ENCODE measurements around the gene HDAC1. TPM values are rescaled to one million over a fixed set of nuclear protein-coding genes. Genes with fewer than 3 reads are reported as not detected.
"Not testable (repeated sequence)": the region's sequence is repeated elsewhere in the genome, so short reads cannot be mapped to it uniquely, and the experiment has no call there.

Gene HDAC1
- total RNA-seq, 4 donors from 2014 or later = 40.4 to 51.6 (median 47.1) TPM

- H3K27ac ChIP-seq = peak overlapping the region; percentile 94 to 99 (median 96)
- no peaks in the 10 kb centered on the region for H3K9me3 ChIP-seq
- TF ChIP-seq POLR2A (IDR thresholded peaks at IDR 0.05) (no peak), EP300 (IDR thresholded peaks at IDR 0.05) (no peak), CTCF (IDR thresholded peaks at IDR 0.05) (no peak)
- no peaks in the 10 kb centered on the region for H3K27me3 ChIP-seq
- peak overlapping the region; percentile 51 to 96 (median 84) for H3K4me3 ChIP-seq
- peaks cover 0 to 9% (median 0%) of the 10 kb centered on the region in 3 donors for H3K36me3 ChIP-seq
- WGBS, 2 donors = 24 to 42% methylated on average over 5 to 8 of the region's 8 CpGs
- H3K4me1 ChIP-seq = peaks cover 0 to 56% (median 26%) of the 10 kb centered on the region in 4 donors
- no peak for DNase-seq (ENCODE audit: low spot score in 2 of 2)
Measured at GRCh38 chr1:32352239-32352745, 60.4 kb downstream of the HDAC1 start.

DNA sequence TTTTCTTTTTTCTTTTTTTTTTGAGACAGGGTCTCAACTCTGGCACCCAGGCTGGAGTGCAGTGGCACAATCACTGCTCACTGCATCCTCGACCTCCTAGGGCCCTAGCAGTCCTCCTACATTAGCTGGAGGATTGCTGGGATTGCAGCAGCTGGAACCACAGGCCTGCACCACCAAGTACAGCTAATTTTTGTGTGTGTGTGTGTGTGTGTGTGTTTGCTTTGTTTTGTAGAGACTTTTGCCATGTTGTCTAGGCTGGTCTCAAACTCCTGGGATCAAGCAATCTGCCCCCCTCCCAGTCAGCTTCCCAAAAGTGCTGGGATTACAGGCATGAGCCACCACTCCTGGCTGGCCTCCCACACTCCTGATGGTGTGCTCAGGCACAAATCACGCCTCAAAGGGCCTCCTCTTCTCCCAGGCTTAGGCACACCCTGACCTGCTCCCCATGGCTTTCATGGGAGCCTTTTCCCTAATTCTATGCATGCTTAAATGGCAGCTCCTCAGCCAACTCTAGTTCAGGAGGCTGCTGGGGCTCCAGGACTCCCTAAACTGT, 61.0 kb downstream of the HDAC1 start:
- H3K27ac ChIP-seq = peak overlapping the region; percentile 94 to 99 (median 96)

DNA sequence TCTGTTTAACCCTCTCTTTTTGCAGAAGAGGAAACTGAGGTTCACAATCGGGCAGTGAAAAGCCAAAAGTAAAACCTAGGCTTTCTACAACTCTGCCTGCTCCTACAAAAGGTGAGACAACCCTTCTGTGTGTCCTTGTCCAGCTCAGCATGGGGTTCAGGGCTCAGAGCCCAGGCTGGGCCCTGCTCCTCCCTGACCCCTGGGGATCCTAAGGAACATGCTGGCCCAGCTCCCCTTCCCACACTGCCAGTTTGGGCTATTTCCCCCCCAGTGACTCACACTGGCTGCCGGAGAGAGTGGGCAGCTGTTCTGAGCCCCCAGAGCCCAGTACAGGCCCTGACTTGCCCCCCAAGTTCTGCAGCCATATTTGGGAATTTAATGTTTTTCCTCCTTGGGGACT, 61.5 kb downstream of the HDAC1 start:
- Histone ChIP-seq H3K27me3 (no peaks in the 10 kb centered on the region), H3K27ac (peak overlapping the region; percentile 4 to 97 (median 95)), H3K4me1 (peaks cover 0 to 56% (median 26%) of the 10 kb centered on the region in 4 donors), H3K4me3 (no peak overlapping the region), H3K36me3 (peaks cover 0 to 9% (median 0%) of the 10 kb centered on the region in 3 donors), H3K9me3 (no peaks in the 10 kb centered on the region)
- WGBS, 2 donors = 38 to 43% methylated on average over 2 of the region's 2 CpGs
- no peak for DNase-seq (ENCODE audit: low spot score in 2 of 2)
- TF ChIP-seq POLR2A (IDR thresholded peaks at IDR 0.05) (no peak), CTCF (IDR thresholded peaks at IDR 0.05) (no peak), EP300 (IDR thresholded peaks at IDR 0.05) (no peak)

More for the DNA sequence above, 61.0 kb downstream of the HDAC1 start:
- Histone ChIP-seq H3K27me3 (no peaks in the 10 kb centered on the region), H3K9me3 (no peaks in the 10 kb centered on the region), H3K4me3 (peak overlapping the region in 1 of 4 donors; percentile 91), H3K4me1 (peaks cover 0 to 56% (median 26%) of the 10 kb centered on the region in 4 donors), H3K36me3 (peaks cover 0 to 9% (median 0%) of the 10 kb centered on the region in 3 donors)
- WGBS, 2 donors = 48 to 62% methylated on average over 2 of the region's 2 CpGs
- TF ChIP-seq CTCF (IDR thresholded peaks at IDR 0.05) = no peak
- no peak for TF ChIP-seq POLR2A (IDR thresholded peaks at IDR 0.05)
- no peak for TF ChIP-seq EP300 (IDR thresholded peaks at IDR 0.05)
- DNase-seq (ENCODE audit: low spot score in 2 of 2) = no peak

DNA sequence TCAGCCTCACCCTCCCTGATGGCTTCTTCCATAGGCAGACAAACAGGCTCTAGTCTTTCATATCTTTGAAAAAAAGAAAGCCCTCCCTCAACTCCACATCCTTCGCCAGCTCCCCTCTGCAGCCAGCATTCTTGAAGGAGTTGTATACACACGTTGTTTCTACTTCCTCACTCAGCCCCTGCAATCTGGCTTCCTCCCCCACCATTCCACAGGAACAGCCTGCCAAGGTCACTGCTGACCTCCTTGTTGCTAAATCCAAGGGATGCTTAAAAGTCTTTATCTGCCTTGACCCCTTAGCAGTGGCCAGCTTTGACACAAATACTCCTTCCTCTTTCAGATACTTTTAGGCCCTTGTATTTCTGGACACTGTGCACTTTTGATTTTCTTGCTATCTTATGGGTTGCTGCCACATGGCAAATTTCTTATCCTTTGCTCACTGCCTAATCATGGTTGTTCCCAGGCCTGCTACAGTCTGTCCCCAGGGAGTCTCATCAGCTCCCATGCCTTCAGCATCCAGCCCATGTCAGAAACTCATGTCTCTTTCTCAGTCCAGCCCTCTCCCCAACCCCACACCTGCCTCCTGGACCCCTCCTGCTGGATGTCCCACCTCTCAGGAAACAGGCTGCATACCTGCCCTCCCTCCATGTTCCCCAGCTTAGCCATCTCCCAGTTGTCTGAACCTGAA, 62.1 kb downstream of the HDAC1 start:
- peak overlapping the region; percentile 4 to 97 (median 95) for H3K27ac ChIP-seq
- WGBS, 2 donors = 16 to 17% methylated on average over 2 of the region's 2 CpGs

GRCh38 chr1:32355778-32356177, 63.9 kb downstream of the HDAC1 start:
- H3K9me3 ChIP-seq; H3K36me3 ChIP-seq; H3K4me3 ChIP-seq; DNase-seq (ENCODE audit: low spot score in 2 of 2); H3K27me3 ChIP-seq: not testable (repeated sequence)
- WGBS, 2 donors = 90 to 94% methylated on average over 6 of the region's 6 CpGs
- peaks cover 0 to 38% (median 21%) of the 10 kb centered on the region in 4 donors for H3K4me1 ChIP-seq
- peak overlapping the region in 1 of 4 donors; percentile 97 for H3K27ac ChIP-seq

More for the DNA sequence above, 62.1 kb downstream of the HDAC1 start:
- peaks cover 0 to 9% (median 0%) of the 10 kb centered on the region in 3 donors for H3K36me3 ChIP-seq
- no peaks in the 10 kb centered on the region for H3K27me3 ChIP-seq
- no peak overlapping the region for H3K4me3 ChIP-seq
- no peak for TF ChIP-seq POLR2A (IDR thresholded peaks at IDR 0.05)
- TF ChIP-seq EP300 (IDR thresholded peaks at IDR 0.05) = peak in 1 of 2 donors; percentile 53
- peaks cover 0 to 52% (median 26%) of the 10 kb centered on the region in 4 donors for H3K4me1 ChIP-seq
- DNase-seq (ENCODE audit: low spot score in 2 of 2) = no peak
- no peaks in the 10 kb centered on the region for H3K9me3 ChIP-seq

DNA sequence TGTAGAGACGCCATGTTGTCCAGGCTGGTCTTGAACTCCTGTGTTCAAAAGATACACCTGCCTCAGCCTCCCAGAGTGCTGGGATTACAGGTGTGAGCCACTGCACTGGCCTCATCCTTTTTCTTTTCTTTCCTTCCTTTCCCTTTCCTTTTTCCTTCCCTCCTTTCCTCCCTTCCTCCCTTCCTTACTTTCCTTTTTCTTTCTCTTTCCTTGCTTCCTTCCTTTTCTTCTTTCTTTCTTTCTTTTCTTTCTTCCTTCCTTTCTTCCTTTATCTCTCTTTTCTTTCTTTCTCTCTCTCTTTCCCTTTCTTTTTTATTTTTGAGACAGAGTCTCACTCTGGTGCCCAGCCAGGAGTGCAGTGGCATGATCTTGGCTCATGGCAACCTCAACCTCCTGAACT, 64.6 kb downstream of the HDAC1 start:
- Histone ChIP-seq H3K27me3 (no peaks in the 10 kb centered on the region), H3K36me3 (peaks cover 0 to 9% (median 0%) of the 10 kb centered on the region in 3 donors), H3K4me1 (peaks cover 0 to 39% (median 22%) of the 10 kb centered on the region in 4 donors), H3K9me3 (no peaks in the 10 kb centered on the region), H3K27ac (no peak overlapping the region), H3K4me3 (no peak overlapping the region)
- WGBS, 2 donors = 87 to 100% methylated on average over 1 of the region's 1 CpG
- TF ChIP-seq CTCF (IDR thresholded peaks at IDR 0.05) (no peak), EP300 (IDR thresholded peaks at IDR 0.05) (no peak), POLR2A (IDR thresholded peaks at IDR 0.05) (no peak)
- no peak for DNase-seq (ENCODE audit: low spot score in 2 of 2)
